SK-N-MC (cell line): Measurements from ENCODE around the gene STRIP2.

ENCODE experiments used
- EZH2 ChIP-seq: fragments of 200-600 bp; sonication (generic); IDR thresholded peaks from one replicate; pipeline ENCODE4 v1.6.1; 2017; ENCODE audit warnings: antibody characterized with exemption
- FOXP2 ChIP-seq: optimal IDR thresholded peaks from 2 replicates; pipeline ENCODE3; 2011; ENCODE audit warnings: mild to moderate bottlenecking, moderate library complexity; ENCODE audit not compliant: insufficient read depth; ENCODE audit errors: extremely low read length, control extremely low read depth
- POLR2AphosphoS5 ChIP-seq: IDR thresholded peaks from 2 replicates; pipeline ENCODE4 v1.6.1; 2012; ENCODE audit warnings: mild to moderate bottlenecking, low read depth, low read length, borderline replicate concordance

DNA sequence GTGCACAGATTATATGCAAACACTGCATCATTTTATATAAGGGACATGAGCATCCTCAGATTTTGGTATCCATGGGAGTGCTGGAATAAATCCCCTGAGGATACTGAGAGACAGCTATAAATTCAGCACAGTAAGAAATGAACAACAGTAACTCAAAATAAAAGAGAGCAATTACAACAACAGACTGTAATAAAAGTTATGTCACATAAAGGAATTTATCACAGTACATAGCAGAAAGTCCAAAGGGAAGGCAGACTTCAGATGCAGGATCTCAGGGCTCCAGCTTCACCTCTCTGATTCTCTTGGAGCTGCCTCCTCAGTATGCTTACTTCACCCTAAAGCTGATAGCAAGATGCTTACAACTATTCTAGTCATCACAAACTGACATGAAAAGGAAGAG, 43.9 kb upstream of the STRIP2 start:
- no peak for TF ChIP-seq POLR2AphosphoS5
- no peak for TF ChIP-seq EZH2
- TF ChIP-seq FOXP2 = no peak
